SKM-1 treated with dmso at 0.1 percent for 144 hours (cell line): Measurements from ENCODE around the gene IRGQ.
"Not testable (repeated sequence)": the region's sequence is repeated elsewhere in the genome, so short reads cannot be mapped to it uniquely, and the experiment has no call there.

Experiments
- DNase-seq: peaks from one replicate; lab custom pipeline; 2025; ENCODE audit not compliant: unreplicated experiment; lab: John Stamatoyannopoulos, UW

IRGQ gene

DNA sequence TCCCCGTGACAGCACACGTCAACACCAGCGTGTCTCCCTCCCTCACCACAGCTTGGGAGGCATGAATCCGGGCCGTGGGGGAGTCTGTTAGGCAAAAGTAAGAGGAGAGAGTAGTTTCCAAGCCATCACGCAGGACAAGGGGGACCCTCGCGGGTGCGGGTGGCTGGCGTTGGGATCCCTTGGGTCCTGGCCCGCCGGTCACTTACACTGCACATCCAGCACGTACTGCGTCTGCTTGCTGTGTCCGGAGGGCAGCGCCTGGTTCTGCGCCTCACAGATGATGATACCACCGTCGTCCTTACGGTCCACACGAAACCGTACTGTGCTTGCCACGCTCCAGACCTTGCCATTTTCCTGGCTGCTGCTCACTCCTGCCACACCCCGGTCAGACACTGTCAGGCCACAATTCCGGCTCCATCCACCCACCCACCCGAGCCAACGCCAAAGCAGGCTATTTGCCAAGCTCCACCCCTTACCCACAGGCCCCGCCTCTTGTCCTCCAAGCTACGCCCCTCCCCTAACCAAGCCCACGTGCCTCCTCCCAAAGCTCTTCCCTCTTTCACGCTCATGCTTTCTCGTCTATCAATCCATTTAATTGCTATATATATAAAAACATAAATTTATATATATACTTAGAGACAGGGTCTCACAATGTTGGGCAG lies 30.1 kb upstream of the IRGQ start:
- DNase-seq, result no peak

DNA sequence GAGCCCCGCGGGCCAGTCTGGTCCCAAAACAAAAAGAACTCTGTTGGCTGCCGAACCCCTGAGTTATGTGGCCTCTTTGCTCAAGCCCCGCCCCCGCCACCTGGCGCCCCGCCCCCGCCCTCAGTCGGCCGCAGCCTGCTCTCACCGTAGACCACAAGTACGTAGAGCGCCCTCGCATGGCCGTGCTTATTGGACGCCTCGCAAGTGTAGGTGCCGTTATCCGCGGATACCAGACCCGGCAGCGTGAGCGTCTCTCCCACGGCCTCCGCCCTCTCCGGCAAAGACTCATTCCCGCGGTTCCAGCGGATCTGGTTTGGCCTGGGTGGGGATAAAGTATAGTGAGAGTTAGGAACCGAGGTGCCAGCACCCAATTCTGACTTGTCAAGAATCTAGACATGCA lies 29.0 kb upstream of the IRGQ start:
- no peak for DNase-seq

GRCh38 chr19:43623889-43624670 lies 28.1 kb upstream of the IRGQ start:
- no peak for DNase-seq

DNA sequence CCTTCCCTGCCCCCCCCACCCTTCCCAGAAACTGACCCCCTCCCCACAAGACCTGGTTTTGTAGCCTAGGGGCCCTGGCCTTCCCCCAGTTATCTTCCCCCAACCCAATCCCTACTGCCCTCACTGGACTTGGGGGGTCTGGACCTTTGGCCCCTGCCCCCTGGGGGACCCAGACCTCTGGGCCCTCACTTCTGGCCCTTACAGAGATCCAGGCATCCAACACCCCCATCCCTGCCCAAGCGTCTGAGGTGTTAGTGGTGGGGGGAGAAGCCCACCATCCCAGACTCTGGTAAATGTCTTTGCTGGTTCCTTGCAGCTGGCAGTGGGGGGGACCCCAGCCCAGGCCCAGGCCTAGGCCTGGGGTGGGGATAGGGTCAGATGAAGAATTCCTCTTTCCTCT lies 27.0 kb upstream of the IRGQ start:
- no peak for DNase-seq

DNA sequence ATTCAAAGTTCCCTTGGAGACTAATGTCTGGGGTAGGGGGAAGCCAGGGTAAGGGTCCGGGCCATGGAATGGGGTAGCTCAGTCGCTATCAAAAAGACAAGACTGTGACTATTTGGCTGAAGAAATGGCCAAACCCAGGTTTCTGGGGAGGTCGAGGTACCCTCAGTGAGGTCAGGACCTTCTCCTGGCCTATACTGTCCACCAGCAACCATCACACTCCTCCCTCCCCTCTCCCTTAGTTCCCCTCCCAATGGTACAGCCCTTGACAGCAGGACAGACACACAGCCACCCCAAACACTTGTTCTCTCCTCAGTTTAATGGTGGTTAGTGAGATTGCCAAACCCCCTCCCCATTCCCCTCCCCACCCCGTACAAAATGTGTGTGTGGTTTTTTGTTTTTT lies 26.1 kb upstream of the IRGQ start:
- DNase-seq, result no peak

DNA sequence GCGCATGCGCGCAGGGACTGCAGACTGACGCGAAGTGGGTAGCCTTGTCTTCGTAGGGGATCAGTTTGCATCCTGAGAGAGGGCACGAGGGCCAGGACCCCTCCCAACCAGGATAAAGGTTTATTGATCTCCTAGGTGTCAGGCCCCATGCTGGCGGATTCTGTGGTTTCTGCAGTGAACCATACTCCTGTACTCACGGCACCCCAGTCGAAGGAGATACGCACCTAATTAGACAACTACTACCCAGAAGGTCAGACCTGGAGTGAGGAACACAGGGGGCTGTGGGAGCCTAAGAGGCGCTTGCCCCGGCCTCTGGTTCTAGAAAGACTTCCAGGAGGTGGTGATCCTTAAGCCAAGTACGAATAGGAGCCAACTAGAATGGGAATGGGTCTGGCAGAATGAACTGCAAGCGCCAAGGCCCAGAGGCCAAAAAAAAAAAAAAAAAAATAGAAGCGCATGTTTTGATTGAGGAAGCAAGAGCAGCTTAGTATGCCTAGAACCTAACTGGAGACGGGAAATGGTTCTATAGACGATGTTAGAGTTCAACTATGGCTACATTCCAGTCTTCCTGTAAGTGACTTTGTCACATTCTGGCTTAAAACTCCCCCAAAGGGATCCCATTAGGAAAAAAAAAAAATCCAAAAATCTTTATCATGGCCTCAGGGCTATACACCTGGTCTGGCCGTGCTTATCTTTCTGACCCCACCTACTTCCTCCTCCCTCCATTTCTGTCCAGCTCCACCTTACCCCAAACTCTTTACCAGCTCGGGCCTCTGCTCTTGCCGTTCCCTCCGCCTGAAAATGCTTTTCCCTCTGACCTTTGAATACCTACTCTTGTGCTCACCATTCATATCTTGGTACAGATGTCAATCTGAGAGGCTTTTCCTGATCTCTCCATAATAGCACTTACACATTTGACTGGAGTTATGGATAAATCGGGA lies 24.4 kb upstream of the IRGQ start:
- no peak for DNase-seq

DNA sequence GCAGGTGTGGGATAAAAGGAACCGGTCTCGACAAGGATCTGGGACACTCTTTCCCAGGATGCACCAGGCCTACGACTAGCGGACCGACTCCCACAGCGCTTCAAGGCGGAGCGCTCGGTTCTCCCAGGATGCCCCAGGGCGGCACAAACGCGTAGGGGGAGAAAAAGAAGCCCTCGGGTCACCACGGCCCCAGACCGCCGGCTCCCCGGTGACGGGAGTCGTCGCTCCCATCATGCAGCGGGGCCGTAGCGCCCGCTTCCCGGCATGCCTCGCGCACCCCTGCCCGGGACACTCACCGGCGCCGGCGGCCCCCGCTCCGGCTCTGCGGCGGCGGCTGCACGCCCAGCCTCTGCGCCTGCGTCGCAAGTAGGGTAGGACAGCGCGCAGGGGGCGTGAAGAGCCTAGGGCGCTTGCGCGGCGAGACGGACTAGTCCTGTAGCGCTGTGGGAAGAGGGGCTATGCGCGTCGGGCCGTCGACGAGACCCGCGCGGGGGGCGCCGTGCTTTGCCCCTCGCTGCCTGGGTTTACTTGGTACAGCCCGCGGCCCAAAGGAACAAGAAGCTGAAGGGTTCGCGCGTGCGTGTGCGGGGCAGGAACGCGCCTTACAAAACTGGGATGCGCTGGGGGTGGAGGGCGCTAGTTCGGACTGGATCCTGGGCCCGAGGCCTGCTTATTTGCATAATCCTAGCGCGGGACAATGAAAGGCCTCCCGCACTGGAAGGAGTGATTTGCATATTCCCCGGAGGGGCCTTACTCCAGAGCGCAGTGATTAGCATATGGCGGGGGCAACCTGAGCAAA lies 23.5 kb upstream of the IRGQ start, which contains the start of gene ZNF428:
Gene ZNF428 (minus strand): TSS at position 368 of the 799 bp plus-strand sequence. CDS start 5,325 bp downstream, outside the sequence.
- DNase-seq, result peak; percentile 38

- DNase-seq, result no peak
Measured at GRCh38 chr19:43618921-43619261, 23.0 kb upstream of the IRGQ start.

DNA sequence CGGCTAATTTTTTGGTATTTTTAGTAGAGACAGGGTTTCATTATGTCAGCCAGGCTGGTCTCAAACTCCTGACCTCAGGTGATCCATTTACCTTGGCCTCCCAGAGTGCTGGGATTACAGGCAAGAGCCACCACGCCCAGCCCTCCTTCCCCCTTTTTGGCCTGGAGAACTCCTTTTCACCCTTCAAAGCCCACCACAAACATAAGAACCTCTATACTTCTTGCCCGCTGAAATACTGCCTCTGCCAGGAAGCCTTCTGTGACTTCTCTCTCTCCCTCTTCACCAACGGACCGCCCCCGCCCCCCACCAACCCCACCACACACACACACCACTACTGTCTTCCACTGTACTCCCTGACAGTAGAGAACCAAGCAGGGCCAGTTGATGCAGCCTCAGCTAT lies 21.0 kb upstream of the IRGQ start:
- no peak for DNase-seq

DNA sequence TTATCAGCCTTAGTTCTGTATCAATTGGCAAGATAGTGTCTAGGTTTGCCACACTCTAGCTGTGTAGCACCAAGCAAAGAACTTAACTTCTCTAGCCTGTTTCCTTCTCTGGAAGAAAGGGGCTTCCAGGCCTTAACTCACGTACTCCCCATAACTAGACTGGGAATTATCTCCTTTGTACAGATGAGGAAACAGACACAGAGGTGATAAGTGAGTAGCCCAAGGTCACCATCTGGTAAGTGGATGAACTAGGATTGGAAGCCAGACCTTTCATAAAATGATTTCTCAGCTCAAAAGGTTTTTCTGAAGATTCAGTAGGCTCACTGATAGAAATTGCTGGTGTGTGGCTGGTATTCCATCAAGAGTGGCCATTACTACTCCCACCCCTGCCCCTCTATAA lies 20.4 kb upstream of the IRGQ start:
- no peak for DNase-seq

DNA sequence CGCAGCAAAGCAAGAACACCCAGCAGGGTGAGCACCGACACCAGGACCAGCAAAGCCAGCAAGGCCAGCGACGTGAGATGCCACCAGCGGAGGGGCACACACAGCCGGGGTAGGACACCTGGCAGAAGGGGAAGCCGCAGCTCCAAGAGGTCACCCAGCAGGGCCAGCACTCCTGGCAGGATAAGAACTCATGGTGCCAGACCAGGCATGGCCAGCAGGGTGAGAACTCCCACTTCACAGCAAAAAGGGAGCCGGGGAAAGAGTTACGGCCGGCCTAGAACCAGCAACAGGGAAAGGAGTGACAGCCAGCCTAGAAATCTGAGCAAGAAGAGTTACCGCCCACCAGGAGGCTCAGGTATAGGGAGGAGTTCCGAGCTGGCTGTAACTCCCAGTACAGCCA lies 16.4 kb upstream of the IRGQ start:
- DNase-seq, result no peak

- DNase-seq, result no peak
Measured at GRCh38 chr19:43611788-43612187, 15.9 kb upstream of the IRGQ start, which contains the start of gene SRRM5. Gene SRRM5 (plus strand): TSS chr19:43612088. CDS start chr19:43612122, 34 bp downstream.

- no peak for DNase-seq
Measured at GRCh38 chr19:43610493-43610892, 14.6 kb upstream of the IRGQ start.

GRCh38 chr19:43609872-43610271 lies 13.9 kb upstream of the IRGQ start:
- no peak for DNase-seq

- no peak for DNase-seq
Measured at GRCh38 chr19:43607238-43608205, 11.6 kb upstream of the IRGQ start.

DNA sequence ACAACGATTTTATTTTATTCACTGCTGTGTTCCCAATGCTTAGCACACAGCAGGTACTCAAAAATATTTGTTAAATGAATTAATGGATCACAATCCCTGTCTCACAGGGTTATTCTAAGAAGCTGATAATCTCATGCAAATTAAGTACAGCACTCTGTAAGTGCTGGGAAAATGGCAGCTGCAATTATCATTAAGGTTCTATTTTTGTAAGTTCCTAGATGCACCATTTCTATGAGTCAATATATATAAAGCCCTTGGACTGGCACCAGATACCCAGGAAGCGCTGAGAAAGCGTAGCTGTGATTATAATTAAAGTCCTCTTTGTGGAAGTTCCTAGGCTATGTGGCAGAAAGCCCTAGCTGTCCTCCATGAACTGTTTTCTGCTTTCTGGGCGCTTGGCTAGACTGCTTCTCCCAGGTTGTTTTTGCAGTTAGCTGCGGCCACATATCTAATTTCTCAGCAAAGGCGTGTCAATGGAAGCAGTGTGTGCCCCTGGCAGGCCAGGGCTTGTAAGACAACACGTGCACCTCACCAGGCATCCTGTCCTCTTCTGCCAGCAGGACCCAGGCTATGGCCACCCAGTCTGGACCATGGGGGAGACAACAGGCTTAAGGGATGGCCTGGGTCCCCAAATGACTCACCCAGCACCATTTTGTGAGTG lies 10.8 kb upstream of the IRGQ start:
- no peak for DNase-seq

DNA sequence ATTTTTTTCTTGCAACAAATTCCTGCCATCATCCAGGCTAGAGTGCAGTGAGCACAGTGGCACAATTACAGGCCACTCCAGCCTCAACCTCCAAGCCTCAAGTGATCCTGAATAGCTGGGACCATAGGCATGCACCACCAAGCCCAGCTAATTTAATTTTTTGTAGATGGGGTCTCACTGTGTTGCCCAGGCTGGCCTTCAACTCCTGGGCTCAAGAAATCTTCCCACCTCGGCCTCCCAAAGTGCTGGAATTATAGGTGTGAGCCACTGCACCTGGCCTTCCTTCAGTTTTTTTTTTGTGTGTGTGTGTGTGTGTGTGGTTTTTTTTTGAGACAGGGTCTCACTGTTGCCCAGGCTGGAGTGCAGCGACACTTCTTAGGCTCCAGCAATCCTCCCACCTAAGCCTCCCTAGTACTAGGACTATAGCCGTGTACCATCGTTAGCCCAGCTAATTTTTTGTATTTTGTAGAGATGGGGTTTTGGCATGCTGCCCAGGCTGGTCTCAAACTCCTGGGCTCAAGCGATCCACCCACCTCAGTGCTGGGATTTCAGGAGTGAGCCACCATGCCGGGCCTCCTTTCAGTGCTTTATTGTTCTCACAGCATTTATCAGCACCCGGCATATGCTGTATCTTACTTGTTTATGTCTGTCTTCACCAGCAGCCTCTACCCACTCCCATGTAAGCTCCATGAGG lies 10.1 kb upstream of the IRGQ start:
- DNase-seq, result no peak

GRCh38 chr19:43600326-43600725 lies 4.4 kb upstream of the IRGQ start:
- not testable (repeated sequence) for DNase-seq
